Measurements from ENCODE around the gene OTULIN.

DNA sequence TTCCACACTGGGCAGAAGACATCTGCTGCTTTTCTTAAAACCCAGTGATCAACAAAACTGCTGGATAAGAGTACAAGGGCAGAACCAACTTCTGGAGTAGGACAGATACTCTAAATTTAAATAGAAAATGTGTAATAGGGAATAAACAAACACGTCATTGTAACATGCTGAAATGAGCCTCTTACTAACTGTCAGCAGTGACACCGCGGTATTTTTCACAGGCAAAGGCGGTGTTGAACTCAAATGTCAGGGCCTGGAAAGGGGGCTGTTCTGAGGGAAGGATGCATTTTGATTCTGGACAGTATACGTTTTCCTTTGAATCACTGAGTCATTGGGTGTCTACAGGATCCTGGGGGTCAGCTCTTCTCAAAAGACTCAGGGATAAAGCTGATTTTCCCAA, 73.5 kb downstream of the OTULIN start:
- TF ChIP-seq, protein P1, sequence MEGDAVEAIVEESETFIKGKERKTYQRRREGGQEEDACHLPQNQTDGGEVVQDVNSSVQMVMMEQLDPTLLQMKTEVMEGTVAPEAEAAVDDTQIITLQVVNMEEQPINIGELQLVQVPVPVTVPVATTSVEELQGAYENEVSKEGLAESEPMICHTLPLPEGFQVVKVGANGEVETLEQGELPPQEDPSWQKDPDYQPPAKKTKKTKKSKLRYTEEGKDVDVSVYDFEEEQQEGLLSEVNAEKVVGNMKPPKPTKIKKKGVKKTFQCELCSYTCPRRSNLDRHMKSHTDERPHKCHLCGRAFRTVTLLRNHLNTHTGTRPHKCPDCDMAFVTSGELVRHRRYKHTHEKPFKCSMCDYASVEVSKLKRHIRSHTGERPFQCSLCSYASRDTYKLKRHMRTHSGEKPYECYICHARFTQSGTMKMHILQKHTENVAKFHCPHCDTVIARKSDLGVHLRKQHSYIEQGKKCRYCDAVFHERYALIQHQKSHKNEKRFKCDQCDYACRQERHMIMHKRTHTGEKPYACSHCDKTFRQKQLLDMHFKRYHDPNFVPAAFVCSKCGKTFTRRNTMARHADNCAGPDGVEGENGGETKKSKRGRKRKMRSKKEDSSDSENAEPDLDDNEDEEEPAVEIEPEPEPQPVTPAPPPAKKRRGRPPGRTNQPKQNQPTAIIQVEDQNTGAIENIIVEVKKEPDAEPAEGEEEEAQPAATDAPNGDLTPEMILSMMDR (IDR thresholded peaks at IDR 0.05), result no peak
- no peak for TF ChIP-seq ZFX (IDR thresholded peaks at IDR 0.05; ENCODE audit: borderline replicate concordance)

Data from 22Rv1 (cell line).